ENCODE results near the gene SPINT1. TPM values are rescaled to one million over a fixed set of nuclear protein-coding genes. Genes with fewer than 3 reads are reported as not detected.

SPINT1 gene
- total and polyA plus RNA-seq, 2 donors (not counting 1 experiment from before 2014, with no cell fraction given): under 0.01 to 0.09 TPM

- no peak overlapping the region for H3K27ac ChIP-seq (ENCODE audit: insufficient read depth, low read length)
- H3K79me2 ChIP-seq (ENCODE audit: control insufficient read depth, insufficient read depth, low read length): no peaks in the 10 kb centered on the region
- no peak overlapping the region for H3K9ac ChIP-seq (ENCODE audit: insufficient read depth, low read length)
- H2AFZ ChIP-seq (ENCODE audit: low read length): no peak overlapping the region
- peak overlapping the region; percentile 66 for H3K4me2 ChIP-seq (ENCODE audit: extremely low read depth, insufficient read depth, low read length)
- H3K9me3 ChIP-seq (ENCODE audit: control insufficient read depth, insufficient read depth, low read depth, low read length): no peaks in the 10 kb centered on the region
- H3K27me3 ChIP-seq (ENCODE audit: control insufficient read depth, insufficient read depth, low read length): peaks cover 41% of the 10 kb centered on the region
- TF ChIP-seq EZH2 (IDR thresholded peaks at IDR 0.05; ENCODE audit: low read length, missing control alignments): no peak
- TF ChIP-seq, protein P1, sequence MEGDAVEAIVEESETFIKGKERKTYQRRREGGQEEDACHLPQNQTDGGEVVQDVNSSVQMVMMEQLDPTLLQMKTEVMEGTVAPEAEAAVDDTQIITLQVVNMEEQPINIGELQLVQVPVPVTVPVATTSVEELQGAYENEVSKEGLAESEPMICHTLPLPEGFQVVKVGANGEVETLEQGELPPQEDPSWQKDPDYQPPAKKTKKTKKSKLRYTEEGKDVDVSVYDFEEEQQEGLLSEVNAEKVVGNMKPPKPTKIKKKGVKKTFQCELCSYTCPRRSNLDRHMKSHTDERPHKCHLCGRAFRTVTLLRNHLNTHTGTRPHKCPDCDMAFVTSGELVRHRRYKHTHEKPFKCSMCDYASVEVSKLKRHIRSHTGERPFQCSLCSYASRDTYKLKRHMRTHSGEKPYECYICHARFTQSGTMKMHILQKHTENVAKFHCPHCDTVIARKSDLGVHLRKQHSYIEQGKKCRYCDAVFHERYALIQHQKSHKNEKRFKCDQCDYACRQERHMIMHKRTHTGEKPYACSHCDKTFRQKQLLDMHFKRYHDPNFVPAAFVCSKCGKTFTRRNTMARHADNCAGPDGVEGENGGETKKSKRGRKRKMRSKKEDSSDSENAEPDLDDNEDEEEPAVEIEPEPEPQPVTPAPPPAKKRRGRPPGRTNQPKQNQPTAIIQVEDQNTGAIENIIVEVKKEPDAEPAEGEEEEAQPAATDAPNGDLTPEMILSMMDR (conservative IDR thresholded peaks at IDR 0.05 in 1 of 2, IDR thresholded peaks at IDR 0.05 in 1 of 2; ENCODE audit: low read depth in 1 of 2, low read length in 2 of 2): no peak
- peak overlapping the region in 2 of 4 experiments; percentile 29 to 35 for H3K4me3 ChIP-seq (replicated peaks in 1 of 4; ENCODE audit: control extremely low read depth in 1 of 4, insufficient read depth in 1 of 4, low read depth in 3 of 4, low read length in 4 of 4)
- no peaks in the 10 kb centered on the region for H4K20me1 ChIP-seq (ENCODE audit: control insufficient read depth, extremely low read depth, insufficient read depth, low read length)
- no peaks in the 10 kb centered on the region for H3K4me1 ChIP-seq (ENCODE audit: control insufficient read depth, extremely low read depth, insufficient read depth, low read length)
- DNase-seq (ENCODE audit: low read depth in 2 of 2): no peak
- no peaks in the 10 kb centered on the region for H3K36me3 ChIP-seq (ENCODE audit: control insufficient read depth, insufficient read depth, low read length)
Measured at GRCh38 chr15:40845036-40845435, 1.2 kb downstream of the SPINT1 start.

DNA sequence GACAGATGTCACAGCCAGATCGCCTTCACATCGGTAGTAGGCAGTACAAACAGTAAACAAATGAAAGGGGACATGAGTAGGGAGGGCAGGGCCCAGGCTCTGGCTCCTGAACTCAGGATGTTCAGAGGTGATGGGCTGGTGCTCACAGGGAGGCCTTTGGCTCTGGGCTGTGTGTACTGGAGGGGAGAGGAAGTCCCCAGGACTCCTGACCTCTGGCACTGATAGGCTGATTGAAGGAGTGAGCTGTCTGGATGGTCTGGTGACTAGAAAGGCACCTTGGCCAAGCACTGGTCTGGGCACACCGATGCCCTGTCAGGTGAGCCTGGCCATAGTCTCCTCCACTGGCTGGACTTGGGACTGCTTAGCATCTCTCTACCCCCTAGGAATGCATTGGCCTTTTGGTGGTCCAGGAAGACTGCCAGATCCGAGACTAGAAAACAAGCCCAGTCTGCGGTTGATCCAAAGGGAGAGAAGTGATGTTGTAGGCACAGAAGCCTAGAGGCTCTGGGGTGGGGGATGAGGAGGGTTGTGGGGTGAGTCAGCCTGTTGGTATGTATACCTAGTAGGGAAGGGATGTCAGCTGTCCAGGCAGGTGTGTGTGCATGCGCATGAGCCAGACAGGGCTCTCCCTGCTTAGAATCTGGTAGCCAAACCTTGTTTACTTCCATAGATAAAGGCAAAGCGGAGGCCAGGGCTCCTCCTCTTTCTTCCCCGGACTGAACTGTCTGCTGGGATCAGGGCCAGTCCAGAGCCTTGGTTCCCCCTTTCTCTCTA lies 1.9 kb downstream of the SPINT1 start:
- Histone ChIP-seq H3K9me3 (ENCODE audit: control insufficient read depth, insufficient read depth, low read depth, low read length) (no peaks in the 10 kb centered on the region), H3K27ac (ENCODE audit: insufficient read depth, low read length) (no peak overlapping the region), H2AFZ (ENCODE audit: low read length) (no peak overlapping the region), H3K4me3 (replicated peaks in 1 of 4; ENCODE audit: control extremely low read depth in 1 of 4, insufficient read depth in 1 of 4, low read depth in 3 of 4, low read length in 4 of 4) (no peak overlapping the region), H3K27me3 (ENCODE audit: control insufficient read depth, insufficient read depth, low read length) (peaks cover 41% of the 10 kb centered on the region), H3K36me3 (ENCODE audit: control insufficient read depth, insufficient read depth, low read length) (no peaks in the 10 kb centered on the region), H3K79me2 (ENCODE audit: control insufficient read depth, insufficient read depth, low read length) (no peaks in the 10 kb centered on the region), H3K9ac (ENCODE audit: insufficient read depth, low read length) (no peak overlapping the region), H3K4me1 (ENCODE audit: control insufficient read depth, extremely low read depth, insufficient read depth, low read length) (no peaks in the 10 kb centered on the region), H4K20me1 (ENCODE audit: control insufficient read depth, extremely low read depth, insufficient read depth, low read length) (no peaks in the 10 kb centered on the region), H3K4me2 (ENCODE audit: extremely low read depth, insufficient read depth, low read length) (no peak overlapping the region)
- DNase-seq (ENCODE audit: low read depth in 2 of 2): peak in 1 of 2 donors; percentile 30
- TF ChIP-seq, protein P1 (conservative IDR thresholded peaks at IDR 0.05 in 1 of 2, IDR thresholded peaks at IDR 0.05 in 1 of 2; ENCODE audit: low read depth in 1 of 2, low read length in 2 of 2): no peak
- TF ChIP-seq EZH2 (IDR thresholded peaks at IDR 0.05; ENCODE audit: low read length, missing control alignments): no peak

DNA sequence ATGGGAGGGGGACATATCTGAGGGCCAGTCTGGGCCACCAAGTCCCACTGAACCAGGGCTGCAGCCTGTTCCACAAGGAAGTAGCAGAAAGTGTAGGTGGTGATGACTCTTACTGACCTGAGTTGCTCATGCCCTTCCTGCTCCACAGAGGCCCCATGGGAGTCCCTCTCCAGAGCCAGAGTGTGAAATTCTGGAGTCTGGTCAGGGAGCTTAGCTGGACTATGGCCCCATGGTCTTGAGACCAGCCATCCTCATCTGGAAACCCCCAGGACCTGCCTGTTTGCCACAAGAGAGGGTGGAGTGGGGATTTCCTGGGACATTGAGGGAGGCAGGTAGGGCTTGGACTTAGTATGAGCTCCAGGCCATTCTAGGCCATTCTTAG lies 3.0 kb downstream of the SPINT1 start:
- Histone ChIP-seq H2AFZ (ENCODE audit: low read length) (no peak overlapping the region), H3K36me3 (ENCODE audit: control insufficient read depth, insufficient read depth, low read length) (no peaks in the 10 kb centered on the region), H3K27me3 (ENCODE audit: control insufficient read depth, insufficient read depth, low read length) (peaks cover 38% of the 10 kb centered on the region), H3K9me3 (ENCODE audit: control insufficient read depth, insufficient read depth, low read depth, low read length) (no peaks in the 10 kb centered on the region), H3K4me2 (ENCODE audit: extremely low read depth, insufficient read depth, low read length) (no peak overlapping the region), H3K4me1 (ENCODE audit: control insufficient read depth, extremely low read depth, insufficient read depth, low read length) (no peaks in the 10 kb centered on the region), H3K27ac (ENCODE audit: insufficient read depth, low read length) (no peak overlapping the region), H3K9ac (ENCODE audit: insufficient read depth, low read length) (no peak overlapping the region), H3K4me3 (replicated peaks in 1 of 4; ENCODE audit: control extremely low read depth in 1 of 4, insufficient read depth in 1 of 4, low read depth in 3 of 4, low read length in 4 of 4) (no peak overlapping the region), H3K79me2 (ENCODE audit: control insufficient read depth, insufficient read depth, low read length) (no peaks in the 10 kb centered on the region), H4K20me1 (ENCODE audit: control insufficient read depth, extremely low read depth, insufficient read depth, low read length) (no peaks in the 10 kb centered on the region)
- DNase-seq (ENCODE audit: low read depth in 2 of 2): no peak
- TF ChIP-seq, protein P1 (conservative IDR thresholded peaks at IDR 0.05 in 1 of 2, IDR thresholded peaks at IDR 0.05 in 1 of 2; ENCODE audit: low read depth in 1 of 2, low read length in 2 of 2): no peak
- no peak for TF ChIP-seq EZH2 (IDR thresholded peaks at IDR 0.05; ENCODE audit: low read length, missing control alignments)

Measured in fibroblast of lung (primary cell).